Dedifferentiated amniotic fluid mesenchymal stem cell (primary cell): ENCODE measurements around the gene SHROOM4.

Experiments used
- DNase-seq: peaks from one replicate; pipeline ENCODE4 v3.0.0-alpha.2; 2016; ENCODE audit errors: extremely low spot score

SHROOM4 gene

GRCh38 chrX:50615570-50616158, 198.3 kb downstream of the SHROOM4 start:
- DNase-seq, result no peak

- DNase-seq, result no peak
These were observed 199.5 kb downstream of the SHROOM4 start for GRCh38 chrX:50614460-50614859.

GRCh38 chrX:50613846-50614245, 200.1 kb downstream of the SHROOM4 start:
- DNase-seq, result no peak

- no peak for DNase-seq
These were observed 204.2 kb downstream of the SHROOM4 start for GRCh38 chrX:50609796-50610195.

GRCh38 chrX:50606300-50606950, 207.6 kb downstream of the SHROOM4 start:
- no peak for DNase-seq

- DNase-seq, result no peak
These were observed 217.9 kb downstream of the SHROOM4 start for GRCh38 chrX:50596056-50596455.

- DNase-seq, result no peak
These were observed 219.2 kb downstream of the SHROOM4 start for GRCh38 chrX:50594788-50595187.

- no peak for DNase-seq
These were observed 227.0 kb downstream of the SHROOM4 start for GRCh38 chrX:50586980-50587379.

- DNase-seq, result no peak
These were observed 227.6 kb downstream of the SHROOM4 start for GRCh38 chrX:50586407-50586806.

- DNase-seq, result no peak
These were observed 232.6 kb downstream of the SHROOM4 start for GRCh38 chrX:50581405-50581804.

- no peak for DNase-seq
These were observed 234.0 kb downstream of the SHROOM4 start for GRCh38 chrX:50579955-50580354.

GRCh38 chrX:50577326-50577725, 236.7 kb downstream of the SHROOM4 start:
- no peak for DNase-seq

GRCh38 chrX:50567636-50568035, 246.4 kb downstream of the SHROOM4 start:
- no peak for DNase-seq

GRCh38 chrX:50565718-50566117, 248.3 kb downstream of the SHROOM4 start:
- no peak for DNase-seq
